GM12864 (cell line): ENCODE measurements around the gene IL17RC.

Experiments used
- DNase-seq: peaks from one replicate; pipeline ENCODE4 v3.0.0-alpha.2; 2011; ENCODE audit warnings: low read depth
- H3K4me3 ChIP-seq: 2 replicates; pipeline ENCODE4 v1.5.1; 2011; ENCODE audit warnings: mild to moderate bottlenecking, low read depth, low read length, control low read depth
- TF ChIP-seq, protein P1 (sequence below): IDR thresholded peaks from 2 replicates; pipeline ENCODE4 v1.5.1; 2011; ENCODE audit warnings: low read depth, mild to moderate bottlenecking, moderate library complexity, low read length, control low read depth, inconsistent platforms; ENCODE audit errors: missing control alignments

The IL17RC gene

DNA sequence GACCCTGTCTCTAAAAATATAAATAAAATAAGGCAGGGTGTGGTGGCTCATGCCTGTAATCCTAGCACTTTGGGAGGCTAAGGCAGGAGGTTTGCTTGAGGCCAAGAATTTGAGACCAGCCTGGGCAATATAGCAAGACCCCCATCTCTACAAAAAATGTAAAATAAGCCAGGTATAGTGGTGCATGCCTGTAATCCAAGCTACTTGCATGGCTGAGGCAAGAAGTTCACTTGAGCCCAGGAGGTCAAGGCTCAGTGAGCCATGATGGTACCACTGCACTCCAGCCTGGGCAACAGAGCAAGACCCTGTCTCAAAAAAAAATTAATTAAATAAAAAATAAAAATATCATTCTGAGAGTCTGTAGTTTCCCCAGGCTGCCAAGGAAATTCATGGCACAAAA lies 30.6 kb upstream of the IL17RC start:
- TF ChIP-seq, protein P1, sequence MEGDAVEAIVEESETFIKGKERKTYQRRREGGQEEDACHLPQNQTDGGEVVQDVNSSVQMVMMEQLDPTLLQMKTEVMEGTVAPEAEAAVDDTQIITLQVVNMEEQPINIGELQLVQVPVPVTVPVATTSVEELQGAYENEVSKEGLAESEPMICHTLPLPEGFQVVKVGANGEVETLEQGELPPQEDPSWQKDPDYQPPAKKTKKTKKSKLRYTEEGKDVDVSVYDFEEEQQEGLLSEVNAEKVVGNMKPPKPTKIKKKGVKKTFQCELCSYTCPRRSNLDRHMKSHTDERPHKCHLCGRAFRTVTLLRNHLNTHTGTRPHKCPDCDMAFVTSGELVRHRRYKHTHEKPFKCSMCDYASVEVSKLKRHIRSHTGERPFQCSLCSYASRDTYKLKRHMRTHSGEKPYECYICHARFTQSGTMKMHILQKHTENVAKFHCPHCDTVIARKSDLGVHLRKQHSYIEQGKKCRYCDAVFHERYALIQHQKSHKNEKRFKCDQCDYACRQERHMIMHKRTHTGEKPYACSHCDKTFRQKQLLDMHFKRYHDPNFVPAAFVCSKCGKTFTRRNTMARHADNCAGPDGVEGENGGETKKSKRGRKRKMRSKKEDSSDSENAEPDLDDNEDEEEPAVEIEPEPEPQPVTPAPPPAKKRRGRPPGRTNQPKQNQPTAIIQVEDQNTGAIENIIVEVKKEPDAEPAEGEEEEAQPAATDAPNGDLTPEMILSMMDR: no peak
- H3K4me3 ChIP-seq: no peak overlapping the region
- DNase-seq: no peak

DNA sequence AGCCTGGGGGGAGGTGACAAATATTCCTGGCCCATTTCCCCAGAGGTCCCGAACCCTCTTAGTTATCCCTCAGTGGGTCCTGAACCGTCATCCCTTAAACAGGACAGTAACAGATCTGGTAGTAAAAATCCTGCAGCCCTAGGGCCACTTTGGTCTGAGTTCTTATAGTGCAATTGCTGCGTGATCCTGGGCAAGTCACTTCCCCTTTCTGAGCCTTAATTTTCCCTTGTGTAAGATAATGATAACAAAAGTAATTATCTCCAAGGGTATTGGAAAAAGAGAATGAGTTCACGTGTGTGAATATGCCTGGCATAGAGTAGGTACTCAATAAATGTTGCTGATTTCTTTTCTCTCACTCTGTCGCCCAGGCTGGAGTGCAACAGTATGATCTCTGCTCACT lies 29.4 kb upstream of the IL17RC start:
- no peak for DNase-seq
- H3K4me3 ChIP-seq: no peak overlapping the region
- TF ChIP-seq, protein P1: no peak

DNA sequence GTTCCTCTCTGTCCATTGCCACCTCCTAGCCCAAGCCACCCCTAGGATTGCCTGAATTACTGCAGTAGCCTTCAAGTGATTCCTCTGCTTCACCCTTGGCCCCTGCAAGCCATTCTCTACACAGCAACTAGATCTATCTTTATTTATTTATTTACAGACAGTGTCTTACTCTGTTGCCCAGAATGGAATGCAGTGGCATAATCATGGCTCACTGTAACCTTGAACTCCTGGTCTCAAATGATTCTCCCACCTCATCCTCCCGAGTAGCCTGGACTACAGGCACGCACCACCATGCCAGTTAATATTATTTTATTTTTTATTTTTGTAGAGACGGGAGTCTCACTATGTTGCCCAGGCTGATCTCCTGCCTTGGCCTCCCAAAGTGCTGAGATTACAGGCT lies 28.4 kb upstream of the IL17RC start:
- no peak overlapping the region for H3K4me3 ChIP-seq
- TF ChIP-seq, protein P1: no peak
- no peak for DNase-seq

- H3K4me3 ChIP-seq: no peak overlapping the region
- TF ChIP-seq, protein P1: no peak
- DNase-seq: no peak
Observed at GRCh38 chr3:9889405-9889804, 27.5 kb upstream of the IL17RC start.

DNA sequence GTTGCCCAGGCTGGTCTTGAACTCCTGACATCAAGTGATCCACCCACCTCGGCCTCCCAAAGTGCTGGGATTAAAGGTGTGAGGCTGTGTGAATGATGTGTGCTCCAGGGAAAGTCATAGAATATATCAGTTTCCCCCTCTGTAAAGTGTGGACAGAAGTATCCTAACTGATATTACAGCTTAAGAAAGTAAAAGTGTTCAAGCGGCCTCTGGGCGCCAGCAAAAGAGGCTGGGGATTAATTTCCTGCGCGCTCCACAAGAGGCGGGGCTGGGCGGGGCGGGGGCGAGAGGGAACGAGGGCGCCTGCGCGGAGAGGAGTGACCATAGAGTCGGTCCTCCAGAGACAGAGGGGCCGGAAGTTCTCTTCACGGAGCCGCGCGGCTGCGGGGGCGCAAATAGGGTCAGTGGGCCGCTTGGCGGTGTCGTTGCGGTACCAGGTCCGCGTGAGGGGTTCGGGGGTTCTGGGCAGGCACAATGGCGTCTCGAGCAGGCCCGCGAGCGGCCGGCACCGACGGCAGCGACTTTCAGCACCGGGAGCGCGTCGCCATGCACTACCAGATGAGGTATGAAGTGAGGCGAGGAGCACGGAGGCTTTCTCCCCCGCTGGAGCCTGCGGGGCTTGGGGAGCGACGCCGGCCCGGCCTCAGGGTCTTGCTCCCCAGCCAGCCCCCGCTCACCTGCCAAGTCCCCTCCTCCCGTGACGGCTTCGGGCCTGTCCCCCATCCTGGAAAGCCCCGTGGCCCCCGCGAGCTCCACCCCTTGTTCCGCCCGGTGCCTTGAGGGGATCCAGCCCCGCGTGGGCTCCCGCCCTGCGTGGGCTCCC lies 26.4 kb upstream of the IL17RC start, which contains the start of gene JAGN1:
Gene JAGN1 (plus strand): TSS at position 362 of the 823 bp plus-strand sequence. CDS start 113 bp downstream, at position 475.
- DNase-seq: peak; percentile 64
- TF ChIP-seq, protein P1: peak; percentile 11
- peak within 1 kb of the TSS; percentile 100 for H3K4me3 ChIP-seq

GRCh38 chr3:9891072-9891622 lies 25.8 kb upstream of the IL17RC start:
- peak overlapping the region; percentile 100 for H3K4me3 ChIP-seq
- DNase-seq: no peak
- TF ChIP-seq, protein P1: no peak
